ENCODE data around the gene BCL2A1. TPM values are rescaled to one million over a fixed set of nuclear protein-coding genes. Genes with fewer than 3 reads are reported as not detected.
"Not testable (repeated sequence)": the region's sequence is repeated elsewhere in the genome, so short reads cannot be mapped to it uniquely, and the experiment has no call there.

Gene BCL2A1
- total and polyA plus RNA-seq, 4 donors, result 0.50 to 2.9 (median 1.2) TPM

DNA sequence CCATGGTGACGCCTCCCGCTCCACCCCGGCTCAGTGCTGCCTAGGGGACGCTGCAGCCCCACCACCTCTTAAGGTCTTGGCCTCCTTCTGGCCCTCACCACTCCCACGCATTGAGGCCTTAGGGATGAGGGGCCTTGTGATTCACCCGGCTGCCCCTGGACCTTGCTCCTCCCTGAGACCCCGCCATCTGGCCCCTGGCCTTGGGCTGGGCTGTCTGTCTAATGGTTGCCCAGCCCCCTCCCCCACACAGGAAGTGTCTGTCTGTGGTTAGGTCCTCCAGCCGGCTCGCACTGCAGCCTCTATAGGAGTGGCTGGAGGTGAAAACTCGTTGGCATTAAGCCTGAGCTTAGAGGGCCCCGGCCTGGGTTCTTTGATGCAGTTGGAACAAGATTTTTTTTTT is 52.7 kb downstream of the BCL2A1 start:
- H3K9me3 ChIP-seq (ENCODE audit: control insufficient read depth in 4 of 4, low read length in 3 of 4), result peaks cover 21 to 43% (median 26%) of the 10 kb centered on the region in 4 donors
- H3K4me1 ChIP-seq (ENCODE audit: control insufficient read depth in 4 of 4, insufficient read depth in 4 of 4, low read length in 3 of 4), result peaks cover 0 to 11% (median under 1%) of the 10 kb centered on the region in 4 donors
- 96% methylated on average over 11 of the region's 11 CpGs for WGBS
- DNase-seq (ENCODE audit: low spot score), result no peak
- no peak for TF ChIP-seq RXRA (IDR thresholded peaks at IDR 0.05)
- TF ChIP-seq, protein P1, sequence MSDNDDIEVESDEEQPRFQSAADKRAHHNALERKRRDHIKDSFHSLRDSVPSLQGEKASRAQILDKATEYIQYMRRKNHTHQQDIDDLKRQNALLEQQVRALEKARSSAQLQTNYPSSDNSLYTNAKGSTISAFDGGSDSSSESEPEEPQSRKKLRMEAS (IDR thresholded peaks at IDR 0.05), result no peak
- no peak for TF ChIP-seq FOXA2 (IDR thresholded peaks at IDR 0.05)
- no peak for TF ChIP-seq RAD21 (IDR thresholded peaks at IDR 0.05)
- no peak for TF ChIP-seq JUND (IDR thresholded peaks at IDR 0.05)
- no peak overlapping the region for H3K27ac ChIP-seq (ENCODE audit: low read depth in 1 of 2, low read length in 2 of 2)
- H3K36me3 ChIP-seq (ENCODE audit: control insufficient read depth in 4 of 4, insufficient read depth in 3 of 4, low read depth in 1 of 4, low read length in 3 of 4), result peaks cover 7 to 22% (median 10%) of the 10 kb centered on the region in 4 donors
- no peaks in the 10 kb centered on the region for H3K27me3 ChIP-seq (ENCODE audit: control insufficient read depth in 4 of 4, insufficient read depth in 4 of 4, low read length in 3 of 4)
- no peak overlapping the region for H3K4me3 ChIP-seq (ENCODE audit: low read depth in 1 of 3, low read length in 3 of 3)
- H3K9ac ChIP-seq (ENCODE audit: low read depth in 1 of 2, low read length in 2 of 2), result no peak overlapping the region

DNA sequence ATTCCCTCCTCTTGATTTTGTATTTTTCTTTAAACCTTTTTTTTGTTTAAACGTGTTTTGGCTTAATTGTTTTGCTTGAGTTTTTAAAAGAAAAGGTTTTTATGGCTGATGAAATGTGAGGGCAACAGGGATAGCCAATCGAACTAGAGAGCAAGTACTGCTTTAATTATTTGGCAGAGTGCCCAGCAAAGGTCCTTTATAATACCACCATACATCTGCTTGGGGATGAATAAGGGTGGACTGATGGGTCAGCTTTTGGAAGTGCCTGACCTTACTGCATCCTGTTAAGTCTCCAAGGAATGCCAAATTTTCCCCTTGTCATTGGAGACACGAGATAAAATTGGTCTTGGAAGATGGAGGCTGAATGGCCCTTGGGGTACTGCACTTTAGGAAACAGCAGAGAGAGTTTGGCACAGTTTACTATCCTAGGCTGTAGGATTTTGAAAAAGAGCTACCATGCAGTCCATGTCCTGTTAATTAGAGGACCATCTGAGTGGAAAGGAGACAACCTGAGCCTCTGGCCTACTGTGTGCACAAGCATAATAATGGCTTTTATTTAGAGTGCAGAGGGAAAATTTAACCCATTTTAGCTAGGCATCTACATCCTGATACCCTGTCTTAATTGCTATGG is 54.4 kb downstream of the BCL2A1 start:
- H3K4me3 ChIP-seq (ENCODE audit: low read depth in 1 of 3, low read length in 3 of 3), result peak overlapping the region in 1 of 3 donors; percentile 32
- TF ChIP-seq NR2F2 (IDR thresholded peaks at IDR 0.05) (no peak), HNF4A (conservative IDR thresholded peaks at IDR 0.05) (no peak), SP1 (IDR thresholded peaks at IDR 0.05) (no peak), RXRA (IDR thresholded peaks at IDR 0.05) (no peak), ATF3 (IDR thresholded peaks at IDR 0.05) (no peak), GABPA (IDR thresholded peaks at IDR 0.05 in 1 of 2, conservative IDR thresholded peaks at IDR 0.05 in 1 of 2) (no peak), EGR1 (IDR thresholded peaks at IDR 0.05; ENCODE audit: low read depth in 2 of 2) (no peak), TAF1 (conservative IDR thresholded peaks at IDR 0.05) (no peak)
- TF ChIP-seq, protein P2, sequence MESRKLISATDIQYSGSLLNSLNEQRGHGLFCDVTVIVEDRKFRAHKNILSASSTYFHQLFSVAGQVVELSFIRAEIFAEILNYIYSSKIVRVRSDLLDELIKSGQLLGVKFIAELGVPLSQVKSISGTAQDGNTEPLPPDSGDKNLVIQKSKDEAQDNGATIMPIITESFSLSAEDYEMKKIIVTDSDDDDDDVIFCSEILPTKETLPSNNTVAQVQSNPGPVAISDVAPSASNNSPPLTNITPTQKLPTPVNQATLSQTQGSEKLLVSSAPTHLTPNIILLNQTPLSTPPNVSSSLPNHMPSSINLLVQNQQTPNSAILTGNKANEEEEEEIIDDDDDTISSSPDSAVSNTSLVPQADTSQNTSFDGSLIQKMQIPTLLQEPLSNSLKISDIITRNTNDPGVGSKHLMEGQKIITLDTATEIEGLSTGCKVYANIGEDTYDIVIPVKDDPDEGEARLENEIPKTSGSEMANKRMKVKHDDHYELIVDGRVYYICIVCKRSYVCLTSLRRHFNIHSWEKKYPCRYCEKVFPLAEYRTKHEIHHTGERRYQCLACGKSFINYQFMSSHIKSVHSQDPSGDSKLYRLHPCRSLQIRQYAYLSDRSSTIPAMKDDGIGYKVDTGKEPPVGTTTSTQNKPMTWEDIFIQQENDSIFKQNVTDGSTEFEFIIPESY (IDR thresholded peaks at IDR 0.05), result no peak
- TF ChIP-seq, protein P3, sequence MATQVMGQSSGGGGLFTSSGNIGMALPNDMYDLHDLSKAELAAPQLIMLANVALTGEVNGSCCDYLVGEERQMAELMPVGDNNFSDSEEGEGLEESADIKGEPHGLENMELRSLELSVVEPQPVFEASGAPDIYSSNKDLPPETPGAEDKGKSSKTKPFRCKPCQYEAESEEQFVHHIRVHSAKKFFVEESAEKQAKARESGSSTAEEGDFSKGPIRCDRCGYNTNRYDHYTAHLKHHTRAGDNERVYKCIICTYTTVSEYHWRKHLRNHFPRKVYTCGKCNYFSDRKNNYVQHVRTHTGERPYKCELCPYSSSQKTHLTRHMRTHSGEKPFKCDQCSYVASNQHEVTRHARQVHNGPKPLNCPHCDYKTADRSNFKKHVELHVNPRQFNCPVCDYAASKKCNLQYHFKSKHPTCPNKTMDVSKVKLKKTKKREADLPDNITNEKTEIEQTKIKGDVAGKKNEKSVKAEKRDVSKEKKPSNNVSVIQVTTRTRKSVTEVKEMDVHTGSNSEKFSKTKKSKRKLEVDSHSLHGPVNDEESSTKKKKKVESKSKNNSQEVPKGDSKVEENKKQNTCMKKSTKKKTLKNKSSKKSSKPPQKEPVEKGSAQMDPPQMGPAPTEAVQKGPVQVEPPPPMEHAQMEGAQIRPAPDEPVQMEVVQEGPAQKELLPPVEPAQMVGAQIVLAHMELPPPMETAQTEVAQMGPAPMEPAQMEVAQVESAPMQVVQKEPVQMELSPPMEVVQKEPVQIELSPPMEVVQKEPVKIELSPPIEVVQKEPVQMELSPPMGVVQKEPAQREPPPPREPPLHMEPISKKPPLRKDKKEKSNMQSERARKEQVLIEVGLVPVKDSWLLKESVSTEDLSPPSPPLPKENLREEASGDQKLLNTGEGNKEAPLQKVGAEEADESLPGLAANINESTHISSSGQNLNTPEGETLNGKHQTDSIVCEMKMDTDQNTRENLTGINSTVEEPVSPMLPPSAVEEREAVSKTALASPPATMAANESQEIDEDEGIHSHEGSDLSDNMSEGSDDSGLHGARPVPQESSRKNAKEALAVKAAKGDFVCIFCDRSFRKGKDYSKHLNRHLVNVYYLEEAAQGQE (IDR thresholded peaks at IDR 0.05), result no peak
- TF ChIP-seq, protein P1 (IDR thresholded peaks at IDR 0.05), result no peak
- no peak overlapping the region for H3K9ac ChIP-seq (ENCODE audit: low read depth in 1 of 2, low read length in 2 of 2)
- DNase-seq (ENCODE audit: low spot score), result no peak
- WGBS, result 85% methylated on average over 3 of the region's 3 CpGs
- peaks cover 21 to 43% (median 25%) of the 10 kb centered on the region in 4 donors for H3K9me3 ChIP-seq (ENCODE audit: control insufficient read depth in 4 of 4, low read length in 3 of 4)
- H3K36me3 ChIP-seq (ENCODE audit: control insufficient read depth in 4 of 4, insufficient read depth in 3 of 4, low read depth in 1 of 4, low read length in 3 of 4), result peaks cover 3 to 22% (median 11%) of the 10 kb centered on the region in 4 donors
- no peaks in the 10 kb centered on the region for H3K4me1 ChIP-seq (ENCODE audit: control insufficient read depth in 4 of 4, insufficient read depth in 4 of 4, low read length in 3 of 4)
- H3K27me3 ChIP-seq (ENCODE audit: control insufficient read depth in 4 of 4, insufficient read depth in 4 of 4, low read length in 3 of 4), result no peaks in the 10 kb centered on the region
- no peak overlapping the region for H3K27ac ChIP-seq (ENCODE audit: low read depth in 1 of 2, low read length in 2 of 2)

DNA sequence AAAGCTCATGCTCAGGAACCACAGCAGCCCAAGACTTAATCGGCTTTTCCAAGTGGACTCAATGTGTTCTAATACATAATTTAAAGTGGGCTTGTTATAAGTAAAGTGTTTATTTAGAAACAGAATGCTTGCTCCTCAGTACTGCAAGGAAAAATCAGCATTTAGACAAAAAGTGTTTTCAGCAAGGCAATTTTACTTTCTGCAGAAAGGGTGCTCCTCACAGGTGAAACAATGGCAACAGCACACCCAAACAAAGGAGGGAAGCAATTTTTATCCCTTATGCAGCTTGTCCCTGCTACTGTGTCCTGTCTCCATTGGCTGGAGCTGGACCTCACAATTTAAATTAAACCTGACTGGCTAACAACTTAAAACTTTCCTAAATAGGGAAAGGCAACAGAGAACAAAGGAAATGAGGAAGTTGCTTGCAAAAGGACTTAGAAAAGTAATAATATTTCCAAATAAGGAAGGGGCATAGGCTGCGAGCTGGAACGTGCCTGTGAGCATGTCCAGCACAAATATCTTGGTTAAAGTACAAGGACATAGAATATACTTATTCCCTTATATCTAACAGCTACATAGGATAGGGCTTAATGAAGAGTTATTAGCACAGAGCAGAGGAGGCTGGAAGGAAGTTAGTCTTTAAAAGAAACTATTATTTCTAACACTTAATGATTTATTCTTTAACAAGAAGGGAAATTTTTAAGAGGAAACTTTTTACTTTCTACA is 55.1 kb downstream of the BCL2A1 start:
- WGBS, result 96% methylated on average over 3 of the region's 3 CpGs
- Histone ChIP-seq H3K36me3 (ENCODE audit: control insufficient read depth in 4 of 4, insufficient read depth in 3 of 4, low read depth in 1 of 4, low read length in 3 of 4) (peaks cover 3 to 22% (median 11%) of the 10 kb centered on the region in 4 donors), H3K9me3 (ENCODE audit: control insufficient read depth in 4 of 4, low read length in 3 of 4) (peaks cover 21 to 43% (median 23%) of the 10 kb centered on the region in 4 donors), H3K4me3 (ENCODE audit: low read depth in 1 of 3, low read length in 3 of 3) (peak overlapping the region in 1 of 3 donors; percentile 11)
- H3K27ac ChIP-seq (ENCODE audit: low read depth in 1 of 2, low read length in 2 of 2); H3K9ac ChIP-seq (ENCODE audit: low read depth in 1 of 2, low read length in 2 of 2); H3K27me3 ChIP-seq (ENCODE audit: control insufficient read depth in 4 of 4, insufficient read depth in 4 of 4, low read length in 3 of 4); DNase-seq (ENCODE audit: low spot score); H3K4me1 ChIP-seq (ENCODE audit: control insufficient read depth in 4 of 4, insufficient read depth in 4 of 4, low read length in 3 of 4): not testable (repeated sequence)

All from liver (tissue), 9 donors.